NCI-H748 treated with DMSO at 0.1 percent for 48 hours (cell line): Measurements from ENCODE around the gene RP9.

ENCODE experiments used
- DNase-seq: peaks from one replicate; lab custom pipeline; 2025; lab: John Stamatoyannopoulos, UW

RP9 gene

DNA sequence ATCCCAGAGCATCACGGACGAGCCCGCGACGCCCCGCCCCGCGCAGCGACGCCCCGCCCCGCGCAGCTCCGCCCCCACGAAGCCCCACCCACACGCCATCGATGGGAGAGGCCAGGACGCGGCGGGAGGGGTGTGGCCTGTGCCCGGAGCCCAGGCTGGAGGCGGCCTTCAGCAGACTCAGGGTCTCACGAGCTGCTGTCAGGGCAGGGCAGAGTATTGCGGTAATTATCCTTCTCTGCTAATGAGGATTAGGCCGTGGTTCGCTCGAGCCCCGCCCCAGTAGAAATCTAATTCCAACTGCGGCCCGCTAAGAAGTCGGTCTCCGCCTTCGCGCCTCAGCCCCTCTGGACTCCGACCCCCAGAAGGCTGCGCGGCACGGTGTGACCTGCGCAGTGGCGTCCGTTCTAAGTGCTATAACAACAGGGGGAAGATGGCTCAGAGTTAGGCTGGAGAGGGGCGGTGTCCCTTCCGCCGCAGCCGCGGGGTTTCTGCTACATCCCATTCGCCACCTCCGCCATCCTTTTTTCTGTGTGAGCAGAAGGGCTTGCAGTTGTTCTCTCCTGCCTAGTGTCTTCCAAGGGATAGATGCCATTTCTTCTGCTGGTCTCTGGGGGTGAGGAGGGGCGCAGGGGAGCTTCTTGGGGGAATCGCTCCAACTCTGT is 46.3 kb downstream of the RP9 start:
- peak; percentile 95 for DNase-seq

DNA sequence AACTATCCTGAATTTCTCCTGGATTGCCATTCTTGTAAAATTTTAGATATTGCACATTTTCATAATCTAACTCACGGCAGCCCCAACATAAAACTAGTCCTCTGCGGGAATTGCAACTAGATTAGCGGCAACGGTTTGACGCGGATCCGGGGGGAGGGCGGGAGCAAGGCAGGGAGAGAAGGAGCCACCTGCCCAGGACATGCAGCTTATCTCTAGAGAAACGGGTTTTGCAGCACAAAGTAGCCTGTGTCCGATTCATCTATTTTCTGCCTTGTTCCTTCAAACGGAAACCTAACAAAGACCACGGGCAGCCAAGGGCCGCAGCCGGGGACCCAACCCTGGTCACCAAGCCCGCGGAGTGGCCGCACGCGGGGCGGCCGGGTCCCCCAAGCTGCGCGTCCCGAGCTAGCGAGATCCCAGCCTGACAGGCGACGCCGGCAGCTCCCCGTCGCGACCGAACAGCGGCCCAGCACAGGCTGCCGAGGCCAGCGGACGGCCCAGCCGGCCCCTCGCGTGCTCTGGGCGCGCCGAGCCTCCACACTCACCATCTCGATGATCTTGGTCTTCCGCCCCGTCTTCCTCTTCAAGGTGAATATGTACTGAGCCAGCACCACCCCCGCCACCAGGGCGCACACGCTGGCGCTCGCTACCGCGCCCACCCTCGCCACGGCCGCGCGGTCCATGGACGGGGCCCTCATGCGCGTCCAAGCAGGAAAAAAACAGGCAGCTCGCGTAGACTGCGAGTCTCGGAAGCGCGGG is 47.0 kb downstream of the RP9 start, which contains the start of gene NT5C3A:
Gene NT5C3A, minus strand, starts transcription at position 754 of the 759 bp plus-strand sequence. Its CDS starts 71 bp downstream, at position 683.
- DNase-seq = no peak

DNA sequence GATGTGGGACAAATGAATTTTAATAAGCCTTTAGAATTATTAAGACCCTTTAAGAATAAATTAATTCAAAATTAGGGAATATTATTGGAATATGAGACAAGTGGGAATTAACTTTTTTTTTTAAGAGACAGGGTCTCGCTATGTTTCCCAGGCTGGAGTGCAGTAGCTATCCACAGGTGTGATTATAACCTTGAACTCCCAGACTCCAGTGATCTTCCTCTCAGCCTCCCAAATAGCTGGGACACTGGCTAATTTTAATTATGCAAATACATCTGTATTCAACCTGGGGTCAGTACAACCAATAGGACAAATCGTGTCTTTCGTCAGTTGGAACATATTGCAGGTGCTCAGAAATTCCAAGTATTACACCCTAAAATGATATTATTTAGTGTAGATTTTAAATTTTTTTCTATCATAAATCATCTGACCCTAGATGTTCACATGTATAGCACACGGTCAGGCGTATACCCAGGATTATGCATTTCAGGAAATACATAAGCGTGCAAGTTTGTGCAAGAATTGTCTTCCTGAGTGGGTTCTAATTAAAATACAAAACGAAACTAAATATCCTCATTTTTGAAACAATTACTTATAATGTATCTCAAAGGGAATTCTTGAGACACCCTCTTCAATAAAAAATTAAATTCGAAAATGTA is 47.8 kb downstream of the RP9 start:
- no peak for DNase-seq

DNA sequence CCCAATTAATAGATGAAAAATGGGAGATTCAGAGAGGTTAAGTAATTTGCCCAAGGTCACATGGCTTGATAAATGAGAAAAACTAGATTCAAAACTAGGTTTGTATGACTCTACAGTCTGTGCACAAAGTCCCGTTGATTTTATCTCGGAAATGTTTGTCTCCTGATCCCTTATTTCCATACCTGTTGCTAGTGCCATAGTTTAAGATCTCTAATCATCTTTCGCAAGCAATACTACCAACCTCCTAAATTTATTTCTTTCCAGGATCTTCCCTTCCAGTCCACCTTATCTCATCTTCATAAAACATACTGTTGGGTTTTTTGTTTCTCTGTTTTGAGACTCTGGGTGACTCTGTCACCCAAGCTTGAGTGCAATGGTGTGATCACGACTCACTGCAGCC is 49.6 kb downstream of the RP9 start:
- DNase-seq = no peak

DNA sequence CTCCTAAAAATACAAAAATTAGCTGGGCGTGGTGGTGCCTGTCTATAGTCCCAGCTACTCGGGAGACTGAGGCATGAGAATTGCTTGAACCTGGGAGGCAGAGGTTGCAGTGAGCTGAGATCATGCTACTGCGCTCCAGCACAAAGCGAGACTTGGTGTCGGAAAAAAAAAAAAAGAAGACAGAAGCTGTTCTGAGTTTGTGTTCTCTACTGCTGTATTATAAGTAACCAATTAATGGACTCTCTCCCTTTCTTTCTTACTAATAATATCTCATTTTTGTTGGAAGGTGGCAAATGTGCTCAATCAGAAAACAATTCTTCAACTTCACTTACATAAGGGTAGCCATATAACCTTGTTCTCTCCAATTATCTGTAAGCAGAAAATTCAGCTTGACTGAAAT is 54.0 kb downstream of the RP9 start:
- no peak for DNase-seq

- no peak for DNase-seq
Observed at GRCh38 chr7:33054261-33054964, 54.8 kb downstream of the RP9 start.

DNA sequence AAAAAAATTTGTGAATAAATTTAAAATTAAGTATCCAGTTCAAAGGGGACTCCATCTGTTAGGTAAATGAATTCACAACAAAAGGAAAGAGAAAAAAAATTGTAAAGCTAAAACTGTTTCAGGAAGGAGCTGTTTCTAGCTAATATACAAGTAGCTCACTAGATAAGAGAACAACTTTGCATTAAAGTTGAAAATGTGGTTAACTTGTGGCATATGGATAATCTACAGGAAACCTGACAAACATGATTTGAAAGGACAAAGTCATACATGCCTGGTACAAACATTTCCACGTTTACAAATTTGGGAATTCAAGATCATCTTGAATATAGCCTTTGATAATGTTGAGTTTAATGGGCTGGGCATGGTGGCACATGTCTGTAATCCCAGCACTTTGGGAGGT is 55.5 kb downstream of the RP9 start:
- no peak for DNase-seq

GRCh38 chr7:33050535-33051318 is 58.5 kb downstream of the RP9 start:
- peak; percentile 34 for DNase-seq

DNA sequence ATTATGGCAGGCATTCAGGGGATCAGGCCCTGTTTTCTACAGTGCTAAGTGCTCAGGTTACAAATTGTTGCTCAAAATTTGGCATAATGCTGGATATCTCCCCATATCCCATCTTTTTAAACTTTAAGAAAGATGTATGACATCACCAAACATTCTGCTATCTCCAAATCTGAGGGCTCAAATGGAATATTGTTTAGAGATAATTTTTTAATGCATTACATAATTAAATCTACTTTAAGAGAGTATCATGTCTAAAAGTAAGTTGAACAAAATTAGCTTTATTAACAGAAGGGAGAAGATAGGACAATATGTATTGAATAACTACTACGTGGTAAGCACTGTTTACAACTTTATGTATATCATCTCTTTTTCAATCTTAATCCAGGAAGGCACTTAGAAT is 60.5 kb downstream of the RP9 start:
- no peak for DNase-seq

DNA sequence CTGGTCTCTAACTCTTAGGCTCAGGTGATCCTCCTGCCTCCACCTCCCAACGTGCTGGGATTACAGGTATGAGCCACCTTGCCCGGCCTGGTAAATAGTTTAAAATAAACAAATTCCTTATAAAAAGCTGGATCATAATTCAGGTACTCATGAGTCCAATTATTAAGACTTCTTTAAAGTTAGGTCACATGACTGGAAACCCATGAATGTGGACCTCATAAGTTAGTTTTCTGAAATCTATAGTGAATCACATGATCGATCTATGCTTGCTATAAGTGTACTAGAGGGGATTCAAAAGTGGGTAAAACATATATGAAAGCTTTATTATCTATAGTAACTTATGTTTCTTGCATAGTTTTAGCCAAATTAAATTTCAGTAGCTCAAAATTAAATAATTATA is 60.9 kb downstream of the RP9 start:
- no peak for DNase-seq

DNA sequence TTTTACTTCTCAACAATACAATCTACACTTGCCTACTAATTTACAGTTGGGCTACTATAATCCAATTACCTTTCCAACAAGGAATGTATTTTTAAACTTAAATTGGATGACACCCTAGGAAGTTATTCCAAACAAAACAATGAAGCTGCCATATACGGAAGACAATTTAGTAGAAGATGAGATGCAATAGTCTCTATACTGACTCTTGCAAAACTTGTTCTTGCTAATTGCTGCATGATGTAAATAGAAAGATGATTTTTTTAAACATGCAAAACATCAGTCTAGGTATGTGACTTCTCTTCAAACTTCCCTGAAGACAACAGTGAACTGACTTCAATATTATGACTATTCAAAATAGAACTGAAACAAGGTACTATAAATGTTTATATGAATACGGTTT is 64.2 kb downstream of the RP9 start:
- DNase-seq = no peak
